ENCODE data around the gene XYLT1.
A peak's percentile ranks its signal among the peaks of the same experiment; 100 is the strongest.
"Not testable (repeated sequence)": the region's sequence is repeated elsewhere in the genome, so short reads cannot be mapped to it uniquely, and the experiment has no call there.

Gene XYLT1

DNA sequence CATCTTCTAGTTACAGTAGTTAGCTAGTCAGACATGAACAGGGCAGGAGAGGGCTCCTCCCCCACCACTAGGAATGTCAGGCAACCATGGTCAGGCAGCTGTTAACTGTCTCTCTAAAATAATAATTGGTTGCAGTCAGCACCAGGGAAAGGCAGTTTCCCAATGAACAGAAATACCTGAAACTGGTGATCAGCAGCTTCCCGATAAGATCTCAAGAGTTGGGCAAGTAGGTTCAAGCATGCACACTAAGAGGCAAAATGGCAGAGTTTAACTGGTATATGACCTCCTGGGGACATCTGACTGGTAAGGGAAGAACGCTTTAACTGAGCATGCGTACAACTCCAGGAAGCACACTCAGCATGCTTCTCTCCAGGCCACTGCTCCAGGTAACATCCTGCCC is 12.6 kb upstream of the XYLT1 start:
- no peaks in the 10 kb centered on the region for H3K79me2 ChIP-seq (ENCODE audit: control insufficient read depth, insufficient read depth, low read length, unreplicated experiment)
- H3K4me1 ChIP-seq (ENCODE audit: control insufficient read depth, insufficient read depth, low read length, unreplicated experiment), result no peaks in the 10 kb centered on the region
- H2AFZ ChIP-seq (ENCODE audit: low read length, unreplicated experiment), result no peak overlapping the region
- H3K27ac ChIP-seq (ENCODE audit: low read depth, low read length), result no peak overlapping the region
- peaks cover 3% of the 10 kb centered on the region; the same call in 1 of the 2 replicates for H3K27me3 ChIP-seq (ENCODE audit: insufficient read depth, low read length)
- no peaks in the 10 kb centered on the region for H3K36me3 ChIP-seq (ENCODE audit: insufficient read depth, low read length)
- H3K4me3 ChIP-seq (ENCODE audit: low read depth, low read length), result no peak overlapping the region

DNA sequence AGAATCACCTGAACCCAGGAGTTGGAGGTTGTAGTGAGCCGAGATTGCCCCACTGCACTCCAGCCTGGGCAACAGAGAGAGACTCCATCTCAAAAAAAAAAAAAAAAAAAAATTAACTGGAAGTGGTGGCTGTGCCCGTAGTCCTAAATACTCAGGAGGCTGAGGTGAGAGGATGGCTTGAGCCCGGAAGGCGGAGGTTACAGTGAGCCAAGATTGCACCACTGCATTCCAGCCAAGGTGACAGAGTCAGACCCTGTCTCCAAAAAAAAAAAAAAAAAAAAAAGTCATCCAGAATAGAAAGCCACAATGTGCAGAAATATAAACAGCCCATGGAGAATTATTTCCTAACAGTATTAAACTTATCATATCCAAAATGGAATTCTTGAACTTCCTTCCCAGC is 11.6 kb upstream of the XYLT1 start:
- H2AFZ ChIP-seq (ENCODE audit: low read length, unreplicated experiment); H3K79me2 ChIP-seq (ENCODE audit: control insufficient read depth, insufficient read depth, low read length, unreplicated experiment); H3K4me1 ChIP-seq (ENCODE audit: control insufficient read depth, insufficient read depth, low read length, unreplicated experiment); H3K36me3 ChIP-seq (ENCODE audit: insufficient read depth, low read length); H3K4me3 ChIP-seq (ENCODE audit: low read depth, low read length); H3K27me3 ChIP-seq (ENCODE audit: insufficient read depth, low read length); H3K27ac ChIP-seq (ENCODE audit: low read depth, low read length): not testable (repeated sequence)

DNA sequence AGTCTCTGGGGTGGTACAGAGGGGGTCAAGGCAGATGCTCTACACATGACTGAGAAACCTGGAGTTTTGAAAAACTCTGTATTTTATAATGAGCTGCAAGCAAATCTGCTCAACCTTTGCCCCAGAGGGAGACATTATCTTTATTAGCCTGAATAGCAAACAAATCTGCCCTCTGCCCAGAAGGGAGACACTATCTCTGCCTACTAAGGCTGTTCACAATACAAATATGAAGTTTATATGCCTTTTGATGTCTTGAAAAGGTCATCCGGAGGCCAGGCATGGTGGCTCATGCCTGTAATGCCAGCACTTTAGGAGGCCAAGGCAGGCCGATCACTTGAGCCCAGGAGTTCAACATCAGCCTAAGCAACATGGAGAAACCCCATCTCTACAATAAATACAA is 11.0 kb upstream of the XYLT1 start:
- Histone ChIP-seq H3K27ac (ENCODE audit: low read depth, low read length) (no peak overlapping the region), H3K36me3 (ENCODE audit: insufficient read depth, low read length) (no peaks in the 10 kb centered on the region), H3K79me2 (ENCODE audit: control insufficient read depth, insufficient read depth, low read length, unreplicated experiment) (no peaks in the 10 kb centered on the region), H2AFZ (ENCODE audit: low read length, unreplicated experiment) (no peak overlapping the region), H3K4me1 (ENCODE audit: control insufficient read depth, insufficient read depth, low read length, unreplicated experiment) (no peaks in the 10 kb centered on the region), H3K27me3 (ENCODE audit: insufficient read depth, low read length) (peaks cover 3% of the 10 kb centered on the region; the same call in 1 of the 2 replicates), H3K4me3 (ENCODE audit: low read depth, low read length) (no peak overlapping the region)

DNA sequence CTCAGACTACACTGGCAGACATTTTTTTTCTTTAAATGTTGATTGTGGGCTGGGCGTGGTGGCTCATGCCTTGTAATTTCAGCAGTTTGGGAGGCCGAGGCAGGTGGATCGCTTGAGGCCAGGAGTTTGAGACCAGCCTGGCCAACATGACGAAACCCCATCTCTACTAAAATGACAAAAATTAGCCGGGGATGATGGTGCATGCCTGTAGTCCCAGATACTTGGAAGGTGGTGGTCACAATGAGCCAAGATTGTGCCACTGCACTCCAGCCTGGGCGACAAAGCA is 6.4 kb upstream of the XYLT1 start:
- H3K36me3 ChIP-seq (ENCODE audit: insufficient read depth, low read length); H3K79me2 ChIP-seq (ENCODE audit: control insufficient read depth, insufficient read depth, low read length, unreplicated experiment); H3K27me3 ChIP-seq (ENCODE audit: insufficient read depth, low read length); H3K27ac ChIP-seq (ENCODE audit: low read depth, low read length); H3K4me3 ChIP-seq (ENCODE audit: low read depth, low read length); H2AFZ ChIP-seq (ENCODE audit: low read length, unreplicated experiment); H3K4me1 ChIP-seq (ENCODE audit: control insufficient read depth, insufficient read depth, low read length, unreplicated experiment): not testable (repeated sequence)

DNA sequence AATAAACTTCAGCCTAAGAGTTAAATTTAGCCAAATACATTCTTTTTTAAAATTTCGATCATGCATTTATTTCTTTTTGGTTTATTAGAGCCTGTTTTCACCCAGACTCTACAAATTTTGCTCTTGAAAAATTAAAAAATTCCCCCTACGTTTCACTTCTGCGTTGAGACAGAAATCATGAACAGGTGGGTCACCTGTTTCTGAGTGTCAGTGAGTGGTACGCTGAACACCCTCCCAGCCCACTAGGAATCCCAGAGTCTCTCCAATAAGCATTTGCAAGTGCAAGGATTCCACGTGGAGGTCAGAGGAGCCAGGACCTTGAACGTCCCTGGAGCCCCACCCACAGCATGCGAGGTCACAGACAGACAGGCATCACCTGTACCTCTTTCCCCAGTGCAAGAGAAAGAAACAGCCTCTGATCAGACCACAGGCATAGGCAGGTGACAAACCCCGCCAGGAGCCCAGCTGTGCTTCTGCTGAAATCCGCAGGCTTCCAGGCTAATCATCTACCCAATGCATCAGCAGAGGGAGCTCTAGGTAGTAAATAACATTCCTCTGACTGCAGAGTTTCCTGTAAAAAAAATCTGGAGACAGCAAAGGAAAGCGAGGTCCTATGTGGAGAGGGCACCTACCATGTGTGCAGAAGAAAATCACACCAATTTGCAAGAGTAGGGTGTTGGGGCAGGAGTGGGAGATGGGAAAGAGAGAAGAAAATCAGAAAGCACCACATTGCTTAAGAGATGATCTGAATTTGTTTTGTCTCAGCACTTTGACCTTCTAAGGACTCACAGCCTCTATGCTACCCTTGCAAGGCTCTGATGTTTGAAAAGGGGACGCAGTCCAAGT is 5.9 kb upstream of the XYLT1 start:
- peaks cover 8% of the 10 kb centered on the region for H3K4me1 ChIP-seq (ENCODE audit: control insufficient read depth, insufficient read depth, low read length, unreplicated experiment)
- no peak overlapping the region for H2AFZ ChIP-seq (ENCODE audit: low read length, unreplicated experiment)
- H3K4me3 ChIP-seq (ENCODE audit: low read depth, low read length), result no peak overlapping the region
- H3K27me3 ChIP-seq (ENCODE audit: insufficient read depth, low read length), result no peaks in the 10 kb centered on the region
- H3K27ac ChIP-seq (ENCODE audit: low read depth, low read length), result no peak overlapping the region
- no peaks in the 10 kb centered on the region for H3K79me2 ChIP-seq (ENCODE audit: control insufficient read depth, insufficient read depth, low read length, unreplicated experiment)
- H3K36me3 ChIP-seq (ENCODE audit: insufficient read depth, low read length), result no peaks in the 10 kb centered on the region

DNA sequence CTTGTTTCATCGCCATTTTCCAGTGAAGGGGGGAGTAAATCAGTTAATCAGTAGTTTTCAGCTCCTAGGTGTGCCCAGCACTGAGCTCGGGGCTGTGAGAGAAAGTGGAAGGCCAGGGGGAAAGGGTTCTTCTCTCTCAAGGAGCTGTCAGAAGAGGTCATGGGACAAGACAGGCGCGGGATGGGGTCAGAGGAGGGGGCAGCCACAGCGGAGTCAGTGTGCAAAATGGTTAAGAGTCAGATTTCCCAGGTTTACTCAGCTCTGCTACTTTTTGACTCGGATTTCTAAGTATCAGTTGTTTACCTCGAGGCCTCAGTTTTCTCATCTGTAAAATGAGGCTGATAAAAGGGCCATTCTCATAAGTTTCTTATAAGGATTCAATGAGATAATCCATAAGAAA is 4.3 kb upstream of the XYLT1 start:
- Histone ChIP-seq H3K36me3 (ENCODE audit: insufficient read depth, low read length) (no peaks in the 10 kb centered on the region), H3K27ac (ENCODE audit: low read depth, low read length) (no peak overlapping the region), H3K27me3 (ENCODE audit: insufficient read depth, low read length) (no peaks in the 10 kb centered on the region), H3K4me3 (ENCODE audit: low read depth, low read length) (no peak overlapping the region), H3K79me2 (ENCODE audit: control insufficient read depth, insufficient read depth, low read length, unreplicated experiment) (peaks cover 4% of the 10 kb centered on the region), H3K4me1 (ENCODE audit: control insufficient read depth, insufficient read depth, low read length, unreplicated experiment) (peaks cover 9% of the 10 kb centered on the region), H2AFZ (ENCODE audit: low read length, unreplicated experiment) (no peak overlapping the region)

DNA sequence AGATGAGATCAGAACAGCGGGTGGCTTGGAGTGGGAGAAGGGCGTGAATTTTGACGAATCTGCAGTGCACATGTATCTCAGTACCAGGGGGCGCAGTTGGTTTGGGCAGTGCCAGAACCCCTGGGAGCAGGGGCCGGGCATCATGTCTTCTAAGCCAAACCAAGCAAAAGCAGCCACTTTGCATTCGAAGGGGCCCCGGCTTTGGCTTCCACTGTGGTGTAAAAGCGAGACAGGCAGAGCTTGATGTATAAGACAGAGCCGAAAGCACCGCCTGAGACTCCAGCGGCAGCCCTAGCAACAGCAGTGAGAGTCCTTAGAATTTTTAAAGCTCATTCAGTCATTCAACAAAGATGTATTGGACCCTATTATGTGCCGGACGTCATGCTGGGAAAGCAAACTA is 3.8 kb upstream of the XYLT1 start:
- no peak overlapping the region for H3K4me3 ChIP-seq (ENCODE audit: low read depth, low read length)
- no peak overlapping the region for H2AFZ ChIP-seq (ENCODE audit: low read length, unreplicated experiment)
- no peaks in the 10 kb centered on the region for H3K36me3 ChIP-seq (ENCODE audit: insufficient read depth, low read length)
- peaks cover 9% of the 10 kb centered on the region for H3K79me2 ChIP-seq (ENCODE audit: control insufficient read depth, insufficient read depth, low read length, unreplicated experiment)
- peaks cover 9% of the 10 kb centered on the region for H3K4me1 ChIP-seq (ENCODE audit: control insufficient read depth, insufficient read depth, low read length, unreplicated experiment)
- H3K27ac ChIP-seq (ENCODE audit: low read depth, low read length), result no peak overlapping the region
- H3K27me3 ChIP-seq (ENCODE audit: insufficient read depth, low read length), result no peaks in the 10 kb centered on the region

DNA sequence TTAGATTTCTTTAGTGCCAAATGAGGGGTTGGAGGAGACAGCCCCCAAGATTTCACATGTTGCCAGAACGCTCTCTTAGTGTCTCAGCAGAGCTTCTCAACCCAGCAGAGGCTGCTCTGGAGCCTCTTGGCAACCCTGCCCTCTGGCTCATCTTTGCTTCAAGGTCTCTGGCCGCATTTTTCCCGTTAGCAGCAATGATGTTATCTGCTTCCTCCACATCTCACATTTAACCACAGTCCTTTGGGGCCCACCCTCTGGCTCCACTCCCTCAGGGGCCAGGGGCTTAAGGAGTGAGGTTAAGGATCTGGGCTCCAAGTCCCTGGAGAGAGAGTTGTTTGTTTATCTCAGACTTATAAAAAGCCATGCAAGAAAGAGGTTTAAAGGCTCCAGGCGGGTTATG is 3.3 kb upstream of the XYLT1 start:
- Histone ChIP-seq H3K27ac (ENCODE audit: low read depth, low read length) (no peak overlapping the region), H3K79me2 (ENCODE audit: control insufficient read depth, insufficient read depth, low read length, unreplicated experiment) (peaks cover 13% of the 10 kb centered on the region), H3K36me3 (ENCODE audit: insufficient read depth, low read length) (no peaks in the 10 kb centered on the region), H3K4me1 (ENCODE audit: control insufficient read depth, insufficient read depth, low read length, unreplicated experiment) (peaks cover 9% of the 10 kb centered on the region), H3K27me3 (ENCODE audit: insufficient read depth, low read length) (no peaks in the 10 kb centered on the region), H3K4me3 (ENCODE audit: low read depth, low read length) (no peak overlapping the region), H2AFZ (ENCODE audit: low read length, unreplicated experiment) (no peak overlapping the region)

DNA sequence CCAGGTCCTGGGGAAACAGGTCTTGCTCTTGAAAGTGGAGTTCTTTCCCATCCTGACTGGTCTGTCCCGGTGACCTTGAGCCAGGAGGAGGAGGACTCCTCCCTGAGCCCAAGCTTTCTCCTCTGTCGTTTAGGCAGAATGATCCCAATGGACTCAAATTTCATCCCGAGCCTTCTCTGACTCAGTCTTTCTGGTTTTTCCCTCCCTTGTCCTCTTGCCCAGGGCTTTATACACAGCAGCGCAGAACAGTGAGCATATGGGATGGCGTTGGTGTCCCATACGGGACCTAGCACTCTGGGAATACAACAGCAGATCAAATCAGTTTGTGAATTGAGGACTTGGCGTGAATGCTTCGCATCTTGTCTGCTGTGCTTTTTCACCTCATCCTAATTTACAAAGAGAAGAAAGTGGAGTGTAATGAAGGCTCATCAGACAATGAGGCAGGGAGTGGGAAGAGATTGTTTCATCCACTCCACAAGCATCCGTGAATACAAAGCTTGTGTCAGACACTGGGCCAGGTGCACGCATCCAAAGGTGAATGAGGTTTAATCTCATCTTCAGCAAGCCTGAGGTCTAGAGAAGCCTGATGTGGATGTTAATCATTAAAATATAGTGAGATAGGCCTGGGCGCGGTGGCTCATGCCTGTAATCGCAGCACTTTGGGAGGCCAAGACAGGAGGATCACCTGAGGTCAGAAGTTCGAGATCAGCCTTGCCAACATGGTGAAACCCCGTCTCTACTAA is 1.1 kb upstream of the XYLT1 start:
- Histone ChIP-seq H2AFZ (ENCODE audit: low read length, unreplicated experiment) (peak overlapping the region; percentile 31), H3K4me3 (ENCODE audit: low read depth, low read length) (peak overlapping the region; percentile 77), H3K27ac (ENCODE audit: low read depth, low read length) (peak overlapping the region; percentile 96), H3K4me1 (ENCODE audit: control insufficient read depth, insufficient read depth, low read length, unreplicated experiment) (peaks cover 28% of the 10 kb centered on the region), H3K27me3 (ENCODE audit: insufficient read depth, low read length) (no peaks in the 10 kb centered on the region), H3K79me2 (ENCODE audit: control insufficient read depth, insufficient read depth, low read length, unreplicated experiment) (peaks cover 33% of the 10 kb centered on the region), H3K36me3 (ENCODE audit: insufficient read depth, low read length) (no peaks in the 10 kb centered on the region)

DNA sequence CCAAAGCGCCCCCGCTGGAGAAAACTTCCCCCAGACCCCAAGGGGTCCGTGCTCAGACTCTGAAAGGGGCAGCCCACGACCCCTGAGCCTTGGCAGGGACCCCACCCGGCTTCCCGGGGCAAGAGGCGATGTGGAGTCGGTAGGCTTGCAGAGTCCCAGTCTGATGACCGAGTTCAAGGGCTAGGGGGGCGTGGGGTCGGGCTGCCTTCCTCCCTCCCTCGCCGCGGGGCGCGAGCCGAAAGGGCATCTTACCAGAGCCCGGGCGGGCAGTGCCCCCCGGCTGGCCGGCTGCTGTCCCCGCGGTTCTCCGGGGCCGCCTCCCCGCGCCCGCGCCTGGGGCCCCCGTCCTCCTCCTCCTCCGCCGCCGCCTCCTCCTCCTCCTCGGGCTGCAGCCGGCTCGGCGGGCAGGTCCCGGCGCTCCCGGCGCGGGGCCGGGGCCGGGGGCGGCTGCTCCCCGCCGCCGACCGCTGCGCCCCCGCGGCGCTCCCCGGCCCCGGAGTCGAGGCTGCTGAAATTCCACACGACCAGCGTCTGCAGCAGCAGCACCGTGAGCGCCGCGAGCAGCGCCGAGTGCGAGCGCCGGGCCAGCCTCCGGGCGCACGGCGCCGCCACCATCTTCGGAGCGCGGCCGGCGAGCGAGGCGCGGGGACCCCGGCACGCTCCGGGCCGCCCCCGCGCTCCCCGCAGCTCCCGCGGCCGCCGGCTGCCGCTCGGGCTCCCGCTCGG is 415 bp downstream of the XYLT1 start:
- Histone ChIP-seq H2AFZ (ENCODE audit: low read length, unreplicated experiment) (peak overlapping the region; percentile 90), H3K27ac (ENCODE audit: low read depth, low read length) (peak overlapping the region; percentile 96; the same call in 1 of the 2 replicates), H3K36me3 (ENCODE audit: insufficient read depth, low read length) (no peaks in the 10 kb centered on the region), H3K79me2 (ENCODE audit: control insufficient read depth, insufficient read depth, low read length, unreplicated experiment) (peaks cover 49% of the 10 kb centered on the region), H3K4me3 (ENCODE audit: low read depth, low read length) (peak overlapping the region; percentile 77), H3K27me3 (ENCODE audit: insufficient read depth, low read length) (no peaks in the 10 kb centered on the region), H3K4me1 (ENCODE audit: control insufficient read depth, insufficient read depth, low read length, unreplicated experiment) (peaks cover 30% of the 10 kb centered on the region)

Measured in ACC112 (cell line).